HEK293T (cell line): ENCODE results near the gene MVD.

Source experiments
- CTCF ChIA-PET: fragments of 350-600 bp; formaldehyde crosslinking; extraction: SDS; loops from one replicate; lab custom pipeline; 2021; ENCODE audit warnings: antibody characterized with exemption, inconsistent platforms; lab: Yijun Ruan, JAX
- POLR2A ChIA-PET: fragments of 350-600 bp; formaldehyde crosslinking; extraction: SDS; loops from one replicate; lab custom pipeline; 2020; ENCODE audit warnings: antibody characterized with exemption, inconsistent platforms; lab: Yijun Ruan, JAX
- DNase-seq: peaks from one replicate; pipeline ENCODE4 v3.0.0; 2012; ENCODE audit warnings: mixed read lengths; ENCODE audit errors: extremely low spot score
- ARNT ChIP-seq: fragments of 450-650 bp; IDR thresholded peaks from 2 replicates; pipeline ENCODE4 v1.6.1; 2017; ENCODE audit warnings: mild to moderate bottlenecking
- BHLHE40 ChIP-seq: fragments of 450-650 bp; IDR thresholded peaks from 2 replicates; pipeline ENCODE4 v1.6.1; 2016; ENCODE audit warnings: mild to moderate bottlenecking, moderate library complexity, borderline replicate concordance
- CTBP1 ChIP-seq: fragments of 450-650 bp; IDR thresholded peaks from 2 replicates; pipeline ENCODE4 v1.6.1; 2016; ENCODE audit warnings: borderline replicate concordance
- ELF4 ChIP-seq: fragments of 450-650 bp; IDR thresholded peaks from 2 replicates; pipeline ENCODE4 v1.6.1; 2017; ENCODE audit warnings: antibody characterized with exemption
- FOXA1 ChIP-seq: fragments of 450-650 bp; IDR thresholded peaks from 2 replicates; pipeline ENCODE4 v1.6.1; 2016; ENCODE audit warnings: mild to moderate bottlenecking
- FOXK2 ChIP-seq: fragments of 450-650 bp; IDR thresholded peaks from 2 replicates; pipeline ENCODE4 v1.6.1; 2016; ENCODE audit warnings: mild to moderate bottlenecking
- FOXM1 ChIP-seq: fragments of 450-650 bp; IDR thresholded peaks from 2 replicates; pipeline ENCODE4 v1.6.1; 2017; ENCODE audit warnings: mild to moderate bottlenecking, borderline replicate concordance
- HDGF ChIP-seq: fragments of 450-650 bp; IDR thresholded peaks from 2 replicates; pipeline ENCODE4 v1.6.1; 2017; ENCODE audit warnings: antibody characterized with exemption, borderline replicate concordance
- L3MBTL2 ChIP-seq: fragments of 450-650 bp; conservative IDR thresholded peaks from 2 replicates; pipeline ENCODE4 v1.6.1; 2016; ENCODE audit warnings: mild to moderate bottlenecking
- LEF1 ChIP-seq: fragments of 450-650 bp; IDR thresholded peaks from 2 replicates; pipeline ENCODE4 v1.6.1; 2017; ENCODE audit warnings: mild to moderate bottlenecking, borderline replicate concordance
- NFRKB ChIP-seq: fragments of 450-650 bp; IDR thresholded peaks from 2 replicates; pipeline ENCODE4 v1.6.1; 2016; ENCODE audit warnings: mild to moderate bottlenecking, moderate library complexity
- SP1 ChIP-seq: fragments of 450-650 bp; IDR thresholded peaks from 2 replicates; pipeline ENCODE4 v1.6.1; 2017
- SUZ12 ChIP-seq: fragments of 450-650 bp; IDR thresholded peaks from 2 replicates; pipeline ENCODE4 v1.6.1; 2016; ENCODE audit warnings: mild to moderate bottlenecking
- TARDBP ChIP-seq: fragments of 450-650 bp; IDR thresholded peaks from 2 replicates; pipeline ENCODE4 v1.6.1; 2016
- ZNF384 ChIP-seq: fragments of 450-650 bp; IDR thresholded peaks from 2 replicates; pipeline ENCODE4 v1.6.1; 2016
- TF ChIP-seq, protein P1 (sequence below): fragments of 450-650 bp; IDR thresholded peaks from 2 replicates; pipeline ENCODE4 v1.6.1; 2016

MVD gene

GRCh38 chr16:88690341-88691128 is 27.6 kb upstream of the MVD start:
- POLR2A ChIA-PET: no interaction called here
- CTCF ChIA-PET: no interaction called here

GRCh38 chr16:88688013-88688778 is 25.3 kb upstream of the MVD start:
- no peak for DNase-seq
- TF ChIP-seq HDGF (no peak), SP1 (no peak), ELF4 (no peak), NFRKB (no peak), CTBP1 (no peak), BHLHE40 (no peak), ZNF384 (no peak), TARDBP (no peak)
- ChIA-PET CTCF (interaction anchor here (0.6 kb wide), 1 partner anchor 69 kb away, joined by 3 read pairs; no protein-coding TSS in a partner anchor), POLR2A (interaction anchor here (1.0 to 1.9 kb wide), 2 partner anchors 17 to 19 kb away, joined by 4 to 7 read pairs; no protein-coding TSS in a partner anchor)

More at GRCh38 chr16:88690341-88691128, 27.6 kb upstream of the MVD start:
- no peak for DNase-seq
- TF ChIP-seq ELF4 (no peak), TARDBP (no peak), SP1 (no peak), FOXM1 (no peak), ZNF384 (no peak), SUZ12 (no peak), NFRKB (no peak)
- TF ChIP-seq, protein P1, sequence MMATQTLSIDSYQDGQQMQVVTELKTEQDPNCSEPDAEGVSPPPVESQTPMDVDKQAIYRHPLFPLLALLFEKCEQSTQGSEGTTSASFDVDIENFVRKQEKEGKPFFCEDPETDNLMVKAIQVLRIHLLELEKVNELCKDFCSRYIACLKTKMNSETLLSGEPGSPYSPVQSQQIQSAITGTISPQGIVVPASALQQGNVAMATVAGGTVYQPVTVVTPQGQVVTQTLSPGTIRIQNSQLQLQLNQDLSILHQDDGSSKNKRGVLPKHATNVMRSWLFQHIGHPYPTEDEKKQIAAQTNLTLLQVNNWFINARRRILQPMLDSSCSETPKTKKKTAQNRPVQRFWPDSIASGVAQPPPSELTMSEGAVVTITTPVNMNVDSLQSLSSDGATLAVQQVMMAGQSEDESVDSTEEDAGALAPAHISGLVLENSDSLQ: no peak

DNA sequence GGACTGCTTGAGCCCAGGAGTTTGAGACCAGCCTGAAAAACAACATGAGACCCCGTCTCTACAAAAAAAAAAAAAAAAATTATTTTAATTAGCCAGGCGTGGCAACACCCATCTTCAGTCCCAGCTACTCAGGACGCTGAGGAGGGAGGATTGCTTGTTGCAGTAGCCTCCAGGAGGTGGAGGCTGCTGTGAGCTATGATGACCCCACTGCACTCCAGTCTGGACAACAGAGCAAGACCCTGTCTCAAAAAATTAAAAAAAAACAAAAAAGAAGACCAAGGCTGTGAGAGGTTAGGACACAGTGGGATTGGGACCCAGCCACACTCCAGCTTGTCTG is 24.8 kb upstream of the MVD start:
- TF ChIP-seq, protein P1: no peak
- TF ChIP-seq HDGF: no peak
- TF ChIP-seq NFRKB: no peak
- TF ChIP-seq LEF1: no peak
- TF ChIP-seq ELF4: no peak
- no peak for TF ChIP-seq ZNF384
- TF ChIP-seq ARNT: no peak
- no peak for TF ChIP-seq L3MBTL2
- TF ChIP-seq BHLHE40: no peak
- TF ChIP-seq FOXK2: no peak
- TF ChIP-seq SUZ12: no peak
- no peak for TF ChIP-seq CTBP1
- no peak for TF ChIP-seq TARDBP
- TF ChIP-seq FOXA1: no peak
- no peak for TF ChIP-seq SP1
- no peak for TF ChIP-seq FOXM1
- POLR2A ChIA-PET: interaction anchor here (1.0 to 1.9 kb wide), 2 partner anchors 18 to 19 kb away, joined by 4 to 7 read pairs; no protein-coding TSS in a partner anchor
- CTCF ChIA-PET: interaction anchor here (0.6 kb wide), 1 partner anchor 70 kb away, joined by 3 read pairs; no protein-coding TSS in a partner anchor
- no peak for DNase-seq

- ChIA-PET POLR2A (interaction anchor here (1.0 to 1.9 kb wide), 2 partner anchors 18 to 20 kb away, joined by 4 to 7 read pairs; no protein-coding TSS in a partner anchor), CTCF (no interaction called here)
- DNase-seq: no peak
- TF ChIP-seq ELF4: no peak
- no peak for TF ChIP-seq HDGF
- TF ChIP-seq L3MBTL2: no peak
- TF ChIP-seq FOXK2: no peak
- no peak for TF ChIP-seq NFRKB
- TF ChIP-seq CTBP1: no peak
- no peak for TF ChIP-seq TARDBP
Measured at GRCh38 chr16:88687254-88687576, 24.3 kb upstream of the MVD start.

GRCh38 chr16:88686439-88687253 is 23.8 kb upstream of the MVD start, which contains the start of gene SNAI3:
Gene SNAI3 (minus strand): TSS chr16:88686507. CDS start chr16:88686406, 101 bp downstream.
- CTCF ChIA-PET: interaction anchor here (1.6 kb wide), 1 partner anchor 13 kb away, joined by 3 read pairs; no protein-coding TSS in a partner anchor
- POLR2A ChIA-PET: interaction anchor here (1.9 kb wide), 1 partner anchor 20 kb away, joined by 7 read pairs; no protein-coding TSS in a partner anchor
- no peak for TF ChIP-seq LEF1
- TF ChIP-seq, protein P1: no peak
- no peak for TF ChIP-seq ZNF384
- peak; percentile 41; the same call in 1 of the 2 replicates for TF ChIP-seq L3MBTL2
- peak; percentile 93 for DNase-seq
